Measurements from ENCODE around the gene MS4A14.

DNA sequence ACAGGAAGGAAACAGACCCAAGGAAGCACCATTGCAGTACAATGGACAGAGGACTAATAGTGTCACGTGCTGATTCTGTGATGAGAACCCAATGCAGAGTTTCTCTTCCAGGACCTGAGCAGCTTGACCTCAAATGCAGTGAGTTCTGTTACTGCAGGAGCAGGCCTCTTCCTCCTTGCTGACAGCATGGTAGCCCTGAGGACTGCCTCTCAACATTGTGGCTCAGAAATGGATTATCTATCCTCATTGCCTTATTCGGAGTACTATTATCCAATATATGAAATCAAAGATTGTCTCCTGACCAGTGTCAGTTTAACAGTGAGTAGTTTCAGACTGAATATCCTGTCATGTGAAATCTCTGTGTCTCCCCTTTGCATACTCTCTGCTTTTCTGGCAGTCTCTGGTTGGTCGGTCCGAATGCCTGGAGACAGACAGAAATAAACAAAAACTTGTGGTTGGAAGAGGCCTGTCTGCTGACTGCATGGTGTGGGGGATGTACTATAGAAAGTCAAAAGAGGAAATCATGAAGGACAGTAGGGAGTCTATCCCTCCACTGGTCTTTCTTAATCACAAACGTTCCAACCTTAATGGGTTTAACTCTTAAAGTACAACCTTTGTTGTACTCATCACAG, 6.9 kb upstream of the MS4A14 start:
- no peak for TF ChIP-seq POLR2AphosphoS5 (IDR thresholded peaks at IDR 0.05; ENCODE audit: low read depth, low read length)
- TF ChIP-seq, protein P1, sequence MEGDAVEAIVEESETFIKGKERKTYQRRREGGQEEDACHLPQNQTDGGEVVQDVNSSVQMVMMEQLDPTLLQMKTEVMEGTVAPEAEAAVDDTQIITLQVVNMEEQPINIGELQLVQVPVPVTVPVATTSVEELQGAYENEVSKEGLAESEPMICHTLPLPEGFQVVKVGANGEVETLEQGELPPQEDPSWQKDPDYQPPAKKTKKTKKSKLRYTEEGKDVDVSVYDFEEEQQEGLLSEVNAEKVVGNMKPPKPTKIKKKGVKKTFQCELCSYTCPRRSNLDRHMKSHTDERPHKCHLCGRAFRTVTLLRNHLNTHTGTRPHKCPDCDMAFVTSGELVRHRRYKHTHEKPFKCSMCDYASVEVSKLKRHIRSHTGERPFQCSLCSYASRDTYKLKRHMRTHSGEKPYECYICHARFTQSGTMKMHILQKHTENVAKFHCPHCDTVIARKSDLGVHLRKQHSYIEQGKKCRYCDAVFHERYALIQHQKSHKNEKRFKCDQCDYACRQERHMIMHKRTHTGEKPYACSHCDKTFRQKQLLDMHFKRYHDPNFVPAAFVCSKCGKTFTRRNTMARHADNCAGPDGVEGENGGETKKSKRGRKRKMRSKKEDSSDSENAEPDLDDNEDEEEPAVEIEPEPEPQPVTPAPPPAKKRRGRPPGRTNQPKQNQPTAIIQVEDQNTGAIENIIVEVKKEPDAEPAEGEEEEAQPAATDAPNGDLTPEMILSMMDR (IDR thresholded peaks at IDR 0.05): no peak
- TF ChIP-seq, protein P2, sequence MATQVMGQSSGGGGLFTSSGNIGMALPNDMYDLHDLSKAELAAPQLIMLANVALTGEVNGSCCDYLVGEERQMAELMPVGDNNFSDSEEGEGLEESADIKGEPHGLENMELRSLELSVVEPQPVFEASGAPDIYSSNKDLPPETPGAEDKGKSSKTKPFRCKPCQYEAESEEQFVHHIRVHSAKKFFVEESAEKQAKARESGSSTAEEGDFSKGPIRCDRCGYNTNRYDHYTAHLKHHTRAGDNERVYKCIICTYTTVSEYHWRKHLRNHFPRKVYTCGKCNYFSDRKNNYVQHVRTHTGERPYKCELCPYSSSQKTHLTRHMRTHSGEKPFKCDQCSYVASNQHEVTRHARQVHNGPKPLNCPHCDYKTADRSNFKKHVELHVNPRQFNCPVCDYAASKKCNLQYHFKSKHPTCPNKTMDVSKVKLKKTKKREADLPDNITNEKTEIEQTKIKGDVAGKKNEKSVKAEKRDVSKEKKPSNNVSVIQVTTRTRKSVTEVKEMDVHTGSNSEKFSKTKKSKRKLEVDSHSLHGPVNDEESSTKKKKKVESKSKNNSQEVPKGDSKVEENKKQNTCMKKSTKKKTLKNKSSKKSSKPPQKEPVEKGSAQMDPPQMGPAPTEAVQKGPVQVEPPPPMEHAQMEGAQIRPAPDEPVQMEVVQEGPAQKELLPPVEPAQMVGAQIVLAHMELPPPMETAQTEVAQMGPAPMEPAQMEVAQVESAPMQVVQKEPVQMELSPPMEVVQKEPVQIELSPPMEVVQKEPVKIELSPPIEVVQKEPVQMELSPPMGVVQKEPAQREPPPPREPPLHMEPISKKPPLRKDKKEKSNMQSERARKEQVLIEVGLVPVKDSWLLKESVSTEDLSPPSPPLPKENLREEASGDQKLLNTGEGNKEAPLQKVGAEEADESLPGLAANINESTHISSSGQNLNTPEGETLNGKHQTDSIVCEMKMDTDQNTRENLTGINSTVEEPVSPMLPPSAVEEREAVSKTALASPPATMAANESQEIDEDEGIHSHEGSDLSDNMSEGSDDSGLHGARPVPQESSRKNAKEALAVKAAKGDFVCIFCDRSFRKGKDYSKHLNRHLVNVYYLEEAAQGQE (IDR thresholded peaks at IDR 0.05; ENCODE audit: insufficient read depth in 1 of 2, low read depth in 2 of 2, low read length in 1 of 2): no peak
- no peak for TF ChIP-seq TCF7L2 (IDR thresholded peaks at IDR 0.05; ENCODE audit: low read depth, low read length)
- no peak for TF ChIP-seq SIN3A (IDR thresholded peaks at IDR 0.05; ENCODE audit: borderline replicate concordance, insufficient read depth, low read depth, low read length)
